A549 treated with CpdA at 1 μM for 4 hours (cell line): ENCODE results near the gene PSMC3IP. TPM values are rescaled to one million over a fixed set of nuclear protein-coding genes. Genes with fewer than 3 reads are reported as not detected.

Experiments
- total RNA-seq: library from RNA; stranded (reverse); fragments of 200-300 nt; extraction: Qiagen RNA extraction; gene quantifications from 5 replicates; pipeline ENCODE4 v1.2.3, GENCODE V29; 2022; ENCODE audit warnings: low read depth

PSMC3IP gene, protein sequence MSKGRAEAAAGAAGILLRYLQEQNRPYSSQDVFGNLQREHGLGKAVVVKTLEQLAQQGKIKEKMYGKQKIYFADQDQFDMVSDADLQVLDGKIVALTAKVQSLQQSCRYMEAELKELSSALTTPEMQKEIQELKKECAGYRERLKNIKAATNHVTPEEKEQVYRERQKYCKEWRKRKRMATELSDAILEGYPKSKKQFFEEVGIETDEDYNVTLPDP
- 35.3 to 49.1 TPM (median 36.5 TPM) in 5 replicates for total RNA-seq

DNA sequence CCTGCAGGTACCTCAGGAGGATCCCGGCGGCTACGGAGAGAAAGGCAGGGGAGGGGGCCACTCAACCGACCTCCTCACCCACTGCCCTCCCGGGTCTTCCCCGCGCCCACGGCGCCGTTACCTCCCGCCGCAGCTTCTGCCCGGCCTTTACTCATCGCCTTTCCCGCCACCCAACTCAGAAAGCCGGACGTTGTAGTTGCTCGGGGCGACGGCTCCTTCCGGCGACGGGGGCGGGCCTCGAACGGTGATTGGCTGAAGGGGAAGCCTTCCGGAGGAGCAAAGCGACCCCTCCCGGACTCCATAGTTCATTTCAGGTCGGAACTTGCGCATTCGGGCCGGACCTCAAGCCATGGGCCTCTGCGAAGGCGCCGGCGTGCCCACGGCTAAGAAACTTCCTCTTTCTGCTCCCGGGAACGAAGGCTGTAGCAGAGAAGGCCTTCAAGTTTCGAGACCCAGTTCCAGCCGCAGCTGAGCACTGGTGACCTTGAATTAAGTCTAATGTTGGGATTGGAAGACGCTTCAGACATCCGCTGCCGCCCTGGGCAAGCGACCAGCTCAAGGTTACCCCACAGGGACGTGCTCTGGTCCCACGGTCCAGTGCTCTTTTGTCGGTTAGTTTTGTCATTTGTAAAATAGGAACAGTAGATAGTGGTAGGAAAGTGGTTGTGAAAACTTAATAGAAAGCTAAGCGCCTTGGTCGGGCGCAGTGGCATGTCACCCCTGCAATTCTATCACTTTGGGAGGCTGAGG, at the start of gene PSMC3IP:
Gene PSMC3IP, minus strand, starts transcription at position 198 of the 750 bp plus-strand sequence. Its CDS starts 43 bp downstream, at position 155.

DNA sequence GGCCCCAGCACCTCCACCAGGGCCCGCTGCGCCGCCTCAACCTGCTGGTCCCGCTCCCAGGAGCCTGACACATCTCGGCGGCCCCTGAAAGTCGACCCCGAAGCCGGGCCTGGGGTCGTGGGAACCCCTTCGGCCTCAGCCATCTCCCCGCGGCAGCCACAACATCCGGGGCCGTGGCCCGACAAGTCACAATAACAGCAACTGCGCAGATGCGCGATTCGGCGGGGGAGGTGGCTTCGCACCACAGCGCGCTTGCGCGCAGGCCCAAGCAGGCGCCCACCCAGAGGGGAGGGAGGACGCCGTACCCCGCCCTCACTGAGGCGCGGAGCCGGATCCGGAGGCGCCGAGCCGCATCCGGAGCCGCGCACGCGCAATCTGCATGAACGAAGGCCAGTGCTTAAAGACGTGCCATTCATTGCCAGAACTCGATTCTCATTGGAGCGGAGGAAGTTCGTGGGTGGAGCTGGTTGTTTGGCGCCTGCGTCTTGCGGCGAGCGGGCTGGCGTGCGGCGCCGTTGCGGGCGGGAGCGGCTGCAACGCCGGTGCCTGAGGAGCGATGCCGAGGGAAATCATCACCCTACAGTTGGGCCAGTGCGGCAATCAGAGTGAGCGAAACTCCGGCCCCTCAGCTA, 31.8 kb upstream of the PSMC3IP start, which contains the start of the genes RETREG3 and TUBG1:
Gene RETREG3, minus strand, starts transcription at position 193 of the 632 bp plus-strand sequence. Its CDS starts 50 bp downstream, at position 143.
Gene TUBG1, plus strand, starts transcription at position 502 of the 632 bp plus-strand sequence. Its CDS starts 55 bp downstream, at position 557.

DNA sequence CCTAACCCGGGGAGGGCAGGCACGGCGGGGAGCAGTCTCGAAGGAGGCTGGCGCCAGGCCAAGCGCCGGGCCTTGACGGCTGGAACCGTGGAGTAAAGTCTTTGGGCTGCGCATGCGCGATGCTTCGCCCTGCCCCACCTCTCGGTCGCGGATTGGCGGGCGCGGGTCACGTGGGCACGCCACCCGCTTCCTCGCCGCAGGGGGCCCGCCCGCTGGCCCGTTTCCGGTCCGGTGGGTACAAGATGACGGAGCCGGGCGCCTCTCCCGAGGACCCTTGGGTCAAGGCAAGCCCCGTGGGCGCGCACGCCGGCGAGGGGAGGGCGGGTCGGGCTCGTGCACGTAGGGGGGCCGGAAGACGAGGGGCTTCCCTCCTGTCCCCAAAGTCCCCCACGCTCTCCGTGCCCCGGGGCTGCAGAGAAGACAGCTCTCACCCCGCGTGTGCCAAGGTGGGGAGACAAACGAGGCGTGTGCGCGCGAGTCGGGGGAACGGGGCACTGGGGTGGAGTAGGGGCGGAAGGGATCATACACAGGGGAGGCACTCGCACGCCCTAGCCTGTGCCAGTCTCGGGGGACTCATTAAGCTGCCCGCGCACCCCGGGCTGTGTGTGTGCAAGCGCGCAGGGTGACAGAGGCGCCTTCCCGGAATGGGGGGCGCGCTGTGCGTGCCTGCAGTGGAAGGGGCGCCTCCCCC, 10.5 kb downstream of the PSMC3IP start, which contains the start of gene MLX:
Gene MLX, plus strand, starts transcription at position 218 of the 691 bp plus-strand sequence. Its CDS starts 25 bp downstream, at position 243.

DNA sequence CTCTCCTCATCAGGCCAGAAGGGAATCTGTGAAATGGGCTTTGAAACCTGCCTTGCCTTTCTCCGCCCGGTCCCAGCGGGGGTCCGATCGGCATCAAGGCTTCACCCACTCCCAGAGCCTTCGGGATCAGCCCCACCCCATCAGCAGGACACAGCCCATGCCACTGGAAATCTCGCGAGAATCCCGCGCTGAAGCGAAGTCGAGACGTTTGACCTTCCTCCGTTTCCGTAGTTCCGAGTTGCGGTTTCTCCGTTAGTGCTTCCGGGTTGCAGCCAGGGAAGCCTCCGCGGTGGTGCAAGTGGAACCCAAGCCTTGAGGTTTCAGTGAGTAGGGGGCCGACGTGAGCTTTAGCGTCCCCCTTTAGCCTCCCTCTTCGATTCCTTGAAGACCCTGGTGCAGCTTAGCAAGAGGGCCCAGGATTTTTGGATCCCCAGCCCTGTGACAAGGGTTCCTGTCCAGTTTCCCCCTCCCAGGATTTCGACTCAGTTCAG, 15.6 kb downstream of the PSMC3IP start, which contains the start of gene COASY:
Gene COASY, plus strand, starts transcription at position 252 of the 491 bp plus-strand sequence. CDS start 475 bp downstream, outside the sequence.

DNA sequence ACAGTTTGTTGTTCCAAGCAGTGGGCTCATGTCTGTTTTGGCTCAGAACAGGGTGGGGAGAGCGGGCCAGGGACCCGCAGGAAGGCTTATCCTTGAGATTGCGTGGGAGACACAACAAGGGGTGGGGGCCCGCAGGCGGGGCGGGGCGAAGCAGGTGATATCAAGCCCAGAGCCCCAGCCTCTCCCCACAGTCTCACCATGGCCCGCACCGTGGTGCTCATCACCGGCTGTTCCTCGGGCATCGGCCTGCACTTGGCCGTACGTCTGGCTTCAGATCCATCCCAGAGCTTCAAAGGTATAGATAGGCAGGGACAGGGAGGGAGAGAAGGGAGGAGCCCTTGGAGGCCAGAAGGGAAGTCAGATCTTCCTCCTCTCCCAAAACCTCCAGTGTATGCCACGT, 24.8 kb downstream of the PSMC3IP start, which contains the start of gene HSD17B1:
Gene HSD17B1, plus strand, starts transcription at position 188 of the 400 bp plus-strand sequence. Its CDS starts 11 bp downstream, at position 199.

DNA sequence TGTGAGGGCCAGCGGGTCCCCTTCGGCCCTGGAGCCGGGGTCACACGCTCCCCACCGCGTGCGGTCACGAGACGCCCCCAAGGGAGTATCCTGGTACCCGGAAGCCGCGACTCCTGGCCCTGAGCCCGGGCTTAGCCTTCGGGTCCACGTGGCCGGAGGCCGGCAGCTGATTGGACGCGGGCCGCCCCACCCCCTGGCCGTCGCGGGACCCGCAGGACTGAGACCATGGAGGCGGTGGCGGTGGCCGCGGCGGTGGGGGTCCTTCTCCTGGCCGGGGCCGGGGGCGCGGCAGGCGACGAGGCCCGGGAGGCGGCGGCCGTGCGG, 41.5 kb downstream of the PSMC3IP start, which contains the start of gene NAGLU:
Gene NAGLU, plus strand, starts transcription at position 194 of the 324 bp plus-strand sequence. Its CDS starts 32 bp downstream, at position 226.

Other genes with a start within 250 kb of the PSMC3IP start
- gene STAT3, start 189.3 kb downstream of the PSMC3IP start, total RNA-seq: 82.9 to 90.0 TPM (median 84.6 TPM) in 5 replicates
- gene CAVIN1, start 154.5 kb downstream of the PSMC3IP start, total RNA-seq: 423 to 509 TPM (median 462 TPM) in 5 replicates
- 38.9 to 52.3 TPM (median 50.4 TPM) in 5 replicates for gene ATP6V0A1, start 118.9 kb downstream of the PSMC3IP start, total RNA-seq
- 31.1 to 46.8 TPM (median 42.4 TPM) in 5 replicates for gene NAGLU, start 41.5 kb downstream of the PSMC3IP start, total RNA-seq
- gene HSD17B1, start 24.8 kb downstream of the PSMC3IP start, total RNA-seq: 1.2 to 1.9 TPM (median 1.5 TPM) in 5 replicates
- gene COASY, start 15.6 kb downstream of the PSMC3IP start, total RNA-seq: 104 to 135 TPM (median 124 TPM) in 5 replicates
- gene MLX, start 10.6 kb downstream of the PSMC3IP start, total RNA-seq: 51.8 to 60.6 TPM (median 57.2 TPM) in 5 replicates
- gene RETREG3, start 31.6 kb upstream of the PSMC3IP start, total RNA-seq: 27.4 to 32.7 TPM (median 29.2 TPM) in 5 replicates
- gene TUBG1, start 32.0 kb upstream of the PSMC3IP start, total RNA-seq: 145 to 162 TPM (median 150 TPM) in 5 replicates
- 21.3 to 26.6 TPM (median 23.8 TPM) in 5 replicates for gene TUBG2, start 81.6 kb upstream of the PSMC3IP start, total RNA-seq
- gene PLEKHH3, start 99.3 kb upstream of the PSMC3IP start, total RNA-seq: 11.4 to 20.4 TPM (median 18.3 TPM) in 5 replicates
- 0.30 to 0.63 TPM (median 0.37 TPM) in 5 replicates for gene CCR10, start 104.1 kb upstream of the PSMC3IP start, total RNA-seq
- gene CNTNAP1, start 104.8 kb upstream of the PSMC3IP start, total RNA-seq: 5.1 to 6.9 TPM (median 5.5 TPM) in 5 replicates
- 8.1 to 12.6 TPM (median 11.6 TPM) in 5 replicates for gene EZH1, start 167.3 kb upstream of the PSMC3IP start, total RNA-seq
- 0.65 to 1.3 TPM (median 0.99 TPM) in 5 replicates for gene RAMP2, start 183.5 kb upstream of the PSMC3IP start, total RNA-seq
- gene VPS25, start 195.7 kb upstream of the PSMC3IP start, total RNA-seq: 126 to 132 TPM (median 128 TPM) in 5 replicates
- 0.92 to 2.0 TPM (median 1.3 TPM) in 5 replicates for gene WNK4, start 202.9 kb upstream of the PSMC3IP start, total RNA-seq
- 118 to 141 TPM (median 138 TPM) in 5 replicates for gene COA3, start 221.0 kb upstream of the PSMC3IP start, total RNA-seq
- gene CNTD1, start 221.1 kb upstream of the PSMC3IP start, total RNA-seq: 0.08 to 0.27 TPM (median 0.25 TPM) in 3 of 5 replicates, not detected in the others
- gene BECN1, start 246.6 kb upstream of the PSMC3IP start, total RNA-seq: 76.8 to 105 TPM (median 80.9 TPM) in 5 replicates